ENCODE data around the gene HOXA6. TPM values are rescaled to one million over a fixed set of nuclear protein-coding genes. Genes with fewer than 3 reads are reported as not detected.

HOXA6 gene
- total and polyA plus RNA-seq, 9 of the 15 experiments (the other 6 are each of a cell fraction or from before 2014, with no cell fraction given), result not detected

GRCh38 chr7:27145165-27145913, 2.2 kb downstream of the HOXA6 start:
- Histone ChIP-seq H3K9ac (ENCODE audit: insufficient read depth in 1 of 2, low read depth in 2 of 2, low read length in 2 of 2) (no peak overlapping the region; a peak in 1 of 4 replicates), H3K4me2 (ENCODE audit: insufficient read depth, low read length) (no peak overlapping the region), H3K27me3 (ENCODE audit: control insufficient read depth in 2 of 2, insufficient read depth in 2 of 2, low read length in 2 of 2) (peaks cover 29 to 87% of the 10 kb centered on the region in 2 experiments), H4K20me1 (replicated peaks; ENCODE audit: control insufficient read depth, insufficient read depth, low read length) (no peaks in the 10 kb centered on the region), H3K36me3 (ENCODE audit: control insufficient read depth, insufficient read depth, low read length) (no peaks in the 10 kb centered on the region), H3K4me1 (replicated peaks in 1 of 2; ENCODE audit: control insufficient read depth in 2 of 2, insufficient read depth in 2 of 2, low read length in 2 of 2) (peaks cover 0 to 16% of the 10 kb centered on the region in 2 experiments; a peak in 2 of 5 replicates), H3K4me3 (no peak overlapping the region), H3K79me2 (ENCODE audit: control insufficient read depth, insufficient read depth, low read length) (no peaks in the 10 kb centered on the region), H3K9me3 (replicated peaks; ENCODE audit: control insufficient read depth, insufficient read depth, low read depth, low read length) (no peaks in the 10 kb centered on the region), H2AFZ (ENCODE audit: low read depth, low read length) (no peak overlapping the region), H3K9me1 (ENCODE audit: control insufficient read depth, insufficient read depth, low read length) (no peaks in the 10 kb centered on the region), H3K27ac (ENCODE audit: extremely low read depth, low read depth, low read length) (no peak overlapping the region)
- ChIA-PET POLR2A (no interaction called here), CTCF (ENCODE audit: low intra/inter-chr PET ratio) (no interaction called here)
- DNase-seq (ENCODE audit: extremely low read depth in 1 of 4, low spot score in 3 of 4) (no peak), ATAC-seq (no peak), FAIRE-seq (no peak)
- in situ Hi-C loops (cut with MboI), result loop anchor here (10.0 kb wide), 1 partner anchor 291 kb away; no protein-coding TSS in a partner anchor
- WGBS (ENCODE audit: insufficient coverage, low coverage, missing lambda C conversion rate), result 11% methylated on average over 40 of the region's 47 CpGs
- intact Hi-C loops (cut with micrococcal nuclease), result no loop called here
- no TSS peak for BruUV-seq (replicated peaks)
- TF ChIP-seq ELK3 (CRISPR knock-in tag; IDR thresholded peaks at IDR 0.05) (no peak), SRSF7 (optimal IDR thresholded peaks at IDR 0.05; ENCODE audit: low read depth, low read length) (no peak), SNRNP70 (optimal IDR thresholded peaks at IDR 0.05; ENCODE audit: low read depth, low read length) (no peak), PPARD (CRISPR knock-in tag; IDR thresholded peaks at IDR 0.05) (no peak), CXXC5 (CRISPR knock-in tag; IDR thresholded peaks at IDR 0.05) (no peak), ZBTB2 (IDR thresholded peaks at IDR 0.05) (no peak), FOXP1 (CRISPR knock-in tag; IDR thresholded peaks at IDR 0.05) (no peak), RBM22 (IDR thresholded peaks at IDR 0.05; ENCODE audit: low read depth, low read length, poor library complexity, severe bottlenecking) (no peak), ZNF395 (CRISPR knock-in tag; IDR thresholded peaks at IDR 0.05) (no peak), TAF7 (tag; IDR thresholded peaks at IDR 0.05) (no peak), FOXK2 (conservative IDR thresholded peaks at IDR 0.05 in 1 of 2, IDR thresholded peaks at IDR 0.05 in 1 of 2; ENCODE audit: low read depth in 2 of 2) (no peak), E2F3 (CRISPR knock-in tag; IDR thresholded peaks at IDR 0.05) (no peak), HMBOX1 (IDR thresholded peaks at IDR 0.05) (no peak), HNRNPLL (IDR thresholded peaks at IDR 0.05; ENCODE audit: low read depth, low read length, poor library complexity, severe bottlenecking) (no peak), NR1H2 (CRISPR knock-in tag; IDR thresholded peaks at IDR 0.05) (no peak), USF1 (CRISPR knock-in tag; IDR thresholded peaks at IDR 0.05) (no peak), ZNF212 (CRISPR knock-in tag; IDR thresholded peaks at IDR 0.05) (no peak)
